ENCODE results near the gene SOCS1.
"Not testable (repeated sequence)": the region's sequence is repeated elsewhere in the genome, so short reads cannot be mapped to it uniquely, and the experiment has no call there.

GRCh38 chr16:11298950-11299547 lies 43.0 kb upstream of the SOCS1 start:
- not testable (repeated sequence) for TF ChIP-seq CTCF, POLR2A (IDR thresholded peaks at IDR 0.05)

Measured in heart left ventricle (tissue), 13 donors.